Activated T-cell treated with anti-CD3 and anti-CD28 coated beads for 24 hours (primary cell): ENCODE results near the gene ARFRP1.
A peak's percentile ranks its signal among the peaks of the same experiment; 100 is the strongest.

Experiments
- DNase-seq: peaks from one replicate; pipeline ENCODE4 v3.0.0-alpha.2; 2020; ENCODE audit warnings: low read depth

ARFRP1 gene, protein sequence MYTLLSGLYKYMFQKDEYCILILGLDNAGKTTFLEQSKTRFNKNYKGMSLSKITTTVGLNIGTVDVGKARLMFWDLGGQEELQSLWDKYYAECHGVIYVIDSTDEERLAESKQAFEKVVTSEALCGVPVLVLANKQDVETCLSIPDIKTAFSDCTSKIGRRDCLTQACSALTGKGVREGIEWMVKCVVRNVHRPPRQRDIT

DNA sequence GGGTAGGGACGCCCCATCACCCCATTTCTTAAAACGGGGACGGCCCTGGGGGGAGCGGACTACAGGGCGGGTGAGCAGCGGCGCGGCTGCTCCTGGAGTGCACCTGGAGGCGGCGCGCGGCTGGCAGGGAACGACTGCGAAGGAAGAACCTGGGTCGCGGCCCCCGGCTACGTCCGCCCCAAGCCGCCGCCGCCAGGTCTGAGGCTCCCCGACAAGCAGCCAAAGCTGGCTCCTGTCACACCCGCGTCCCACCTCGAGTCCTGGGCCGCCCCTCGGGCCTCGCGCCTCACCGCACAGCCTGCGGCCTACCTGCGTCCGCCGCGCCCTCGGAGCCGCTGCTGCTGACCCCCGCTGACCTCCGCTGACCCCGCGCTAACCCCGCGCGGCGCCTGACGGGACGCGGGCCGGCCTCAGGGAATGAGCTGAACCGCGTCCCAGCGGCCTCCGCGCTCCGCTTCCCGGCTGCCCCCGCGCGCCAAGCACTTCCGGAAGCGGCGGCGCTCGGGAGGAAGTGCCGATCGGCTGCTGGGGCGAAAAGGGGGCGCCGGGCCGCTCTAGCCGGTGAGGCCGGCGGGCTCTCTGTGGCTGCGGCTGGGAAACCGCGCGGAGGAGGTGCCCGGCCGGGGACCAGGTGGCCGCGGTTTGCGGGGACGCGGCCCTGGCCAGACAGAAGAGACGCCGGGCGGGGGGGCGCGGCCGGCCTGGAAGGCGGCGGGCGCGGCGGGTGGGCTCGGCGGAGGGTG is at the start of gene ARFRP1, which contains the start of gene ZGPAT:
ARFRP1 (minus strand) TSS at position 419 of the 743 bp plus-strand sequence. CDS start 885 bp downstream, outside the sequence.
ZGPAT (plus strand) TSS at position 482 of the 743 bp plus-strand sequence. CDS start 542 bp downstream, outside the sequence.
- peak; percentile 85 for DNase-seq

DNA sequence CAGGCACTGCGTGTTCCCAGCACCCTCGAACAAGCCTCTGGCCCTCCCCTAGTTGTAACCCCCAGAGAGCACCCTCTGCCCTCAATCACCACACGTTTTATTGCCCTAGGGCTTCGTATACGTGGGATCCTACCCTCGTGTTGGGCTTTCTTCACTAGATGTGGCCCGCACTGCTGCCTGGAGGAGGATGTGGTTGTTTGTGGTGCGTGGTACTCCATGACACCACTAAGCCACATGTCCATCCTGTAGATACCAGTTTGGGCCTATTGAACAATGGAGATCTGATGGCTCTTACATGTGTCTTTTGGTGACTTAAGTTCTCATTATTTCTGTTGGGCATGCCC is 48.8 kb upstream of the ARFRP1 start:
- DNase-seq = no peak

DNA sequence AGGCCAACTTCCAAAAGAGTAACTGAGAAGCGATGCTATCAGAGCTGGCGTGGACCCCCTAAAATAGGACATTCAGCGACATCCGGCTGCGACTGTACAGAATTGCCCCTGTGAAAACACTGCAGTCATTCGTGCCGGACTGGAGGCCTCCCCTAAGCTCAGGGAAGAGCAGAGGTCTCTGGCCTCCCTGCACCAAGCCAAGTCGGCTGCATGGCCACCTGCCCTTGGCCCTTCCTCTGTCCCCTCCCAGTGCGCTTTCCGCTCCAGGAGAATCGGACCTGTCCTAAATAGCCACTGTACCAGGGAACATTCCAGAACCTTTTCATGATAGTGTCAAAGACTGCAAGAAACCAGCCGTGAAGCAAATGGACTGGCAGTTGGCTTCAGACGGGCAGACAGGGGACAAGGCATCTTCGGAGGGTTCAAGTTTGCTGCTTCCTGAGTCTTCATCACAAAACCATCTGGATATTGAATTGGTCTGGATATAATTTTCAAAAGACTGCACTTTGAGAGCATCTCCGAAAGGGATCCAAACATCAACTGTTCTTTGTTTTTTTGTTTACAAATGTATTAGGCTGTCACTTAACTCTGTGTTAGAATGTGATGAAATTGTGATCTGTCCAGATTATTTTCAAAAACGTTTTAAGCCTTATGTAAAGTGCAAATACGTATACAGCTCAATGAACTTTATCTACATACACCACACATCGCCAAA is 48.3 kb upstream of the ARFRP1 start:
- DNase-seq = no peak

DNA sequence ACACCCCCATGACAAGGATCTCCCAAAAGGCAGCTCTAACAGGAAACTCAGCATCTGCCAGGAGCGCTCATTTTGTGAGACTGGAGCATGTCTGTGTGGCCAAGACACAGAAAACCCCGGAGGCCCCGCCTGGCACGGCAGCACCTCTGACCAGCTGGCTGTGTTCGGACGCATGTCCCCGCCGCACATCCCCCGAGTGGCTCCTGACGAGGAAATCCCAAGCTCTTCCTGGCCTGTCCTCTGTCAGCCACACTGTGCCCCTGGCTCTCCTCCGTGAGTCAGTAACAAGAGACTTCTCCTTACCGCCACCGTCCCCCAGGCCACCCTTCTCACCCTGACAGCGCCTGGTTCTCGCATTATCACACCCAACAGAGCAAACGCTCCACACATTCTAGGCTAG is 46.2 kb upstream of the ARFRP1 start:
- no peak for DNase-seq

DNA sequence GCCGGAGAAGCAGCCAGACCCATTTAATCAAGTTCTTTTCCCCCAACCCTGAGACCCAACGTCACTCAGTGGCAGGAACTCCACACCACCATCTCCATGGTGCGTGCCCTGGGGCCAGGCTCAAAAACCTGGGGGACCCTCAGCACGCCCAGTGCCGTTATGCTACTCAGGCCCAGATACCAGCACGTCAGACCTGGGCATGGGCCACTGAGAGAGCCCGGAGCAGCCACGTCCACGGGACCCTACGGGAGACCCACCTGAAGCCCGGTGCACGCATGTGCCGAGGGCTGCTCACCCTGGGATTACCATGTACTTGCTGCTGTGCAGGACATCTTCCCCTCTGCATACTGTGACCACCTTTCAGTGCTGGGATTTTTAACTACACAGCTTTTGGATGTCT is 45.6 kb upstream of the ARFRP1 start:
- no peak for DNase-seq

DNA sequence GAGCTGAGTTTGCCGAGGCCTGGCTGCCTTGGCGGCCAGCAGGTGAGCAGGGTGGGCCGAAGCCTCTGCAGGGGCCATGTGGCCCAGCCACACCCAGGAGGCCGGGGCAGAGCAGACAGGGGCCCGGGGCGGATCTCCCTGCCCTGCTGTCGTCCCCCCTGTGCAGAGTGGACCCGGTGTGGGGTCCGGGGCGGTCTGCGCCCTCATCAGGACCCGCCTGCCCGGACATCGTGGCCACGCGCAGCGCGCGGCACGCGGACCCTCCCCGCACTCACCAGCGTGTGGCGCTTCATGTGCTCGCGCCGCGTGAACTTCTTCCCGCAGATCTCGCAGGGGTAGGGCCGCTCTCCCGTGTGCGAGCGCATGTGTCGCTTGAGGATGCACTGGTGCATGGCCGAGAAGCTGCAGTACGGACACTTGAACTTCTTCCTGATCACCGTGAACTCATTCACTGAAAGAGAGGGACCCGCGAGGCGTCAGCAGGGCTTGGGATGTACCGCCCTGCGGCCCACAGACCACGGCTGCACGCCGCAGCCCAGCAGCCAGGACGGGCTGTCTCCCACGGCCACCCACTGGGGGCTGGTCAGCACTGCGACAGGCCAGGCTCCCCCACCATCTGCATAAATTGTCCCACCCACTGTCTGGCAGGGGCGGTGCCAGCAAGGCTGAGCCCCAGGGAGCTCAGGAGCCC is 44.8 kb upstream of the ARFRP1 start:
- DNase-seq = no peak

DNA sequence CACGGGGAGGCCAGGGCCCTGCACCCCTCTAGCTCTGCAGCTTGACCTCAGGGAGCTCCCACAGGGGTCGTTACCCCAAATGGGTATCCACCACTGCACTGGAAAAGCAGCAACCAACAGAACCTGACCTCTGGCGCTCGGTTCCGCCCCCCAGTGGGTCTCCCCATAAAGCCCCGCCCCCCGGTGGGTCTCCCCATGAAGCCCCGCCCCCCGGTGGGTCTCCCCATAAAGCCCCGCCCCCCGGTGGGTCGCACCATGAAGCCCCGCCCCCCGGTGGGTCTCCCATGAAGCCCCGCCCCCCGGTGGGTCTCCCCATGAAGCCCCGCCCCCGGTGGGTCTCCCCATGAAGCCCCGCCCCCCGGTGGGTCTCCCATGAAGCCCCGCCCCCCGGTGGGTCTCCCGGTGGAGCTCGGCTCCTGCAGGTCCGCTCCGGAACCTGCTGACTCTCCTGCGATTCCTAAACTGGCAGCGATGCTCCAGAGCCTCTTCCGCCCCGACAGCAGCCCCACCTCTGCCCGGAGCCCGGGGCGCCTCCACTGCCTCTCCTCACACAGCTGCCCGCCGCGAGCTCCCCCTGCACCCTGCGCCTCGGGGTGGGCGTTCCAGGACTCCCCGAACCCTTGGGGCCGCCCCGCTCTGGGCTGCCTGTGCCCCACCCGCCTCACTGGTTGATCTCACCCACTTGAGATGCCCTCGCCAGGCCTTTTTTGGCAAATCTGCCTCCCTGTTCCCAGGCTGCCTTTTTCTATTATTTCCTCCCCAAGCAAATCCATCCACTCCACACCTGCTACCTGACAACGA is 43.9 kb upstream of the ARFRP1 start:
- DNase-seq = no peak

DNA sequence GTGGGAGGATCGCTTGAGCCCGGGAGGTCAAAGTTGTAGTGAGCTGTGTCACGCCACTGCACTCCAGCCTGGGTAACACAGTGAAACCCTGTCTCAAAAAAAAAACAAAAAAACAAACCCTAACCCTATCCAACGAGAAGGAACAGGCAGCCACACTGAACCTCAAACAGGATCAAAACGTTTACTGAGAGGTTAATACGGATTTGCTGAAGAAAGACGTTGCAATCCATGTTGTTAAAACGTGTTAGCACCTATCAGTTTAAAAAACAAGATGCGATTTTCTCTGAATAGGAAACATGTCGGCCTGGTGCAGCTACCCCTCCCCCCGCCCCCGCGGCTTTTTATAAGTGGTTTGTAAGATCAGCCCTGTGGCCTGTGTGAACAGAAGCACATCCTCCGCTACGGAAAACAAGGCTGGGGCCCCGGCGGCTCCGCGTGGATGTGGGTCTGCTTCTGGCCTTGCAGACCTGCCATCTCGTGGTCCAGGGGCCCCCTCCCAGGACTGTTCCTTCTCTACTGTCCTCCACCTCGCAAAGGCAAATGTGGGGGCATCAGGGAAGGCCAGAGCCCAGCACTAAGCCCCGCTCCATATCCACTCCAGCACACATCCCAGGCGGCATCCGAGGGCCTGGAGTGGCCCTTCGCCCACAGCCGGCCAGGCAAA is 43.2 kb upstream of the ARFRP1 start:
- peak; percentile 29 for DNase-seq

DNA sequence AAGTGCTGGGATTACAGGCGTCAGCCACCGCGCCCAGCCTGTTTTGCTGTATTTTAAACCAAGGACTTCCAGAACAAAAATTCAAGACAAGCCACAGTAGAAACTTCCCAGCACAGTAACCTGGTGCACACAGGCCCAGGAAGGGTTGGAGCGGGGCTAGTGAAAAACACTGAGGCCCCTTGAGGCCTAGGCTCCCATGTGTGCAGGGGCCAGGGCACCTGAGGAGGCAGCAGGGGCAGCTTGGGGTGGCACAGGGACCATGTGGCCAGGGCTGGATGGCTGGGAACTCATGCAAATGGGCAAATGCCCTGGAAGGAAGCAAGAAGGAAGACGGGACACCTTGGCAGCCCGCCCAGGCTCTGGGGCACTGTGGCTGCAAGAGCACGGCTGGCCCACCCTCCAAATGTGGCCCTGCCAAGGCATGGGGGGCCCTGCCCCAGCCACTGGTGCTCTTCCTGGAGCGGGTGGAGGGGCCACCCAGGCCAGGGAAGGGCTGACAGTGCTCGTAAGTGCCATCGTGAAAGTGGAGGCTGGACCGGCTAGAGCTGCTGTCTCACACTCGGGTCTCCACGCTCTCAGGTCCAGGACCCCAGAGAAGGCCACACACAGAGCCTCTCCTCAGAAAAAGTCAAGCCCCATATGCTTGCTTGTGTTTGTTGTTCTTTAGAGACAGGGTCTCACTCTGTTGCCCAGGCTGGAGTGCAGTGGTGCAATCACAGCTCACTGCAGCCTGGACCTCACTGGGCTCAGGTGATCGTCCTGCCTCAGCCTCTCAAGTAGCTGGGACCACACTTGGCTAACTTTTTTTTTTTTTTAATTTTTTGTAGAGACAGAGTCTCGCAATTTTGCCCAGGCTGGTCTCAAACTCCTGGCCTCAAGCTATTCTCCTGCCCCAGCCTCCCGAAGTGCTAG is 42.1 kb upstream of the ARFRP1 start:
- DNase-seq = no peak

DNA sequence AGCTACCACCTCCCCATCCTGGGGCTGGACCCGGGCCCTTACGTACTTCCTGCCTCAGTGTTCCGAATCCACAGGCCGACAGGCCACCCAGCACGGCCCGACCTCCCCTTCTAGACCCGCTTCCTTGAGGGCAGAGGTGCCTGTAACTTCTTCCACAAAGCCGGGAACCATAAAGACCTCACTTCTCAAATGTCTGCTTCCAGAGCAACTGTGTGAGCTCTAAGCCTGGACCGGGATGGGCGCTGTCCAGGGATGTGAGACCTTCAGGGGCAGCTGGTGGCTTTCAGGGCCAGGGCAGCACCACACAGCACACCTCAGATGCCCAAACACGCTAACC is 41.1 kb upstream of the ARFRP1 start:
- DNase-seq = no peak

DNA sequence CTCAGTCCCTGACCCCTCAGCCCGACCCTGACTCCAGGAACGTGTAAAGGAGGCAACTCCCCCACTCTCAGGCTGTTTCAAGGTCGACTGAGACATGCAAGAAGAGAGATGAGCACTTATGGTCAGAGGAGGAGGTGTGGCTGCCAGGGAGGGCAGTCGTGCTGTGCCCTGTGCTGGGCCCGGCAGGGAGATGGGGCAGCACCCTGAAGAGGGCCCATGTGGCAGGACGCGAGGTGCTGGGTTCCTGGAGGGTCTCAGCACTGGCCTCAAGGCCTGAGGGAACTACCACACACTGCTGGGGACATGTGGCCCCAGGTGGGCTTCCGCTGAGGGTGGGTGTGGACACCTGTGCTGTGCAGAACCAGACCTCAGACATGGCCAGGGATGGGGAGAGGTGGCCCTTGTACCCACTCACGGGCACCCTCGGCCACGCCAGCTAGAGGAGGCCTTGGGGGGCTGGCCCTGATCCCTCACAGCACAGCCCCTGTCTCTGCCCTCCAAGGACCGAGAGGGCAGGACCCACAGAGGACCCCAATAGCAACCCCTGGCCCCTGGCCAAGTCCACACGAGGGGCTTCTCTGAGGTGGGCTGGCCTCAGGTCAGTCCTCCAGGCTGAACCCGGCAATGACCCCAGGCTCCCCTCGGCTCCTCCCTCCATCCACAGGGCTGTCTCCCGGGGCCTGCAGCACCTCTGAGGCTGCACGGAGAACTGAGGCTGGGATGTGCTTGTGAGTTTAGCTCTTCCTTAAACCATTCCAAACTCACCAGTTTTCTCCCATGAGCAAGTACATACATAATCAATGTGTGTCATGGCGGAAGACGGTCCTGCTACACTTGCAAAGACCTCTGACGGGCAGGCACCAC is 40.5 kb upstream of the ARFRP1 start:
- DNase-seq = no peak

DNA sequence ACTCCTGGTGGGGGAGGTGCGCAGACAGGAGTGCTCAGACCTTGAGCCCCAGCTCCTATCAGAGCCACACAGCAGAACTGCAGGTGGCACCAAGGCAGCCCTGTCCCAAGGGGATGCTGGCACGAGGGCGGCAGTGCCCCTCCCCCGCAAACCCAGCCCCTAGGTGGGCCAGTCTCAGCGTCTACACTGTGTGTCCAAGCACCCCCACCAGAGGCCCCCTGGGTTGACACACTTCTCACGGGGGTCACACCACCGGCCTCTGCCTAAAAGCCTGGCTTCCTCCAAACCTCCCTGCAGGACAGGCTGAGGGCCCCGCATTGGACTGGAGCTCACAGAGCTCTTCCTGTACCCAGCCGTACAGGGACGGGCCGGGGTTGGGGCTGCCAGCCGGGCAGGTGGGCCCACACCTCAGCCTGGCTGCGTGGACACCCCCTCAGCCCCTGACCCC is 39.9 kb upstream of the ARFRP1 start:
- DNase-seq = no peak

DNA sequence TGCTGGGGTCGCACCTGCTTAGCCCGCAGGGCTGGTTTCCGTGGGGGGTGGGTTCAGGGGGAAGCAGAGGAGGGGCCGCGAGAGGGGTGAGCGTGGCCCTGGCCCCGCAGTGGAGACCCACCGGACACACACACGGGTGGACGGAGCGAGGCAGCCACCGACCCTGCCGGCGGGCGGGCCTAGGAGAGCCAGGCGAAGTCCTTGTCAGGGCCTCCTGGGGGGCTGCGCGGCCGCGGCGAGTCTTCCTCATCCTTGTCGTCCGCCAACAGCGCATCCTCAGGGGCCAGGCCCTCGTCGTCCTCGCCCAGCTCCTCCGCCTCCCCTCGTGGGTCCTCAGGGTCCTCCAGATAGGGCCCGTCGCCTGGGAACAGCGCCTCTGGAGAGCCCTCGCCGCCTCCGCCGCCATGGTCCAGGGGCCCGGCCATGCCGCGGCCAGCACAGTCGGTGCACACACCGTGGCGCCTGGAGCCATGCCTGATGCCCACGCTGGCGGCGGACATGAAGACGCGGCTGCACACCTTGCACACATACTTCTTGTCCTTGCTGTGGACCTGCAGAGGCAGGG is 39.1 kb upstream of the ARFRP1 start:
- no peak for DNase-seq

DNA sequence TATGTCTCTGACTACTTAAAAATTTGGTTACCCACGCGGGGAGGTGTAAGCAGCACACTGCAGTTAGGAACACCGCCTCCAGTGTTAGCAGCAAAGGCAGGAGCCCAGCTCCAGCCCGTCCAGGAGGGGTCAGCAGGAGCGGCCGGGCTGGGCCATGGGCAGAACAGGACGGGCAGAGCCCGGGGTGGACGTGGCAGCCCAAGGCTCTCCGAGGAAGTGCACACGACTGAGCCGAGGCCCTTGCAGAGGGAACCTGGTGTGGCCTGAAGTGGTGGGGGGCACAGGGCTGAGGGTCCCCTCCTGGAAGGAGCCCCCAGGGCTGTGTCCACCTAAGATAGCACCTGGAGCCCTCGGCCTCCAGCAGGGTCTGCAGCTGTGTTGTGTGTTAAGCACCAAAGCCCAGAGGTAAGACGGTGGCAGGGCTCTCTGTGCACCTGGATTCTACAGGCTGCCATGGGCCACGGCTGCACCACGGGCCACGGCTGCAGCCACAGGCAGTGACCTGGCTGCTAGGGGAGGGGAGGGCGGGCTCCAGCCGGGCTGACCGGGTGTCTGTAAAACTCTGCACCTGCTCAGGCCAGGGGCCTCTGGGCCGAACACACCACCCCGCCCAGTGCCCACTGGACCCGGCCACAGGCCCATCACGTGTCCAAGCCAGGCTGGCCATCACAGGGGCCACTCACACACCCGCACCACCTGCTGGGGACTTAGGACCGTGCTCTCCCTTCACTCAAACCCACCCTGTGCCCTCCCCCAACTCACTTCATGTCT is 38.4 kb upstream of the ARFRP1 start:
- DNase-seq = no peak

DNA sequence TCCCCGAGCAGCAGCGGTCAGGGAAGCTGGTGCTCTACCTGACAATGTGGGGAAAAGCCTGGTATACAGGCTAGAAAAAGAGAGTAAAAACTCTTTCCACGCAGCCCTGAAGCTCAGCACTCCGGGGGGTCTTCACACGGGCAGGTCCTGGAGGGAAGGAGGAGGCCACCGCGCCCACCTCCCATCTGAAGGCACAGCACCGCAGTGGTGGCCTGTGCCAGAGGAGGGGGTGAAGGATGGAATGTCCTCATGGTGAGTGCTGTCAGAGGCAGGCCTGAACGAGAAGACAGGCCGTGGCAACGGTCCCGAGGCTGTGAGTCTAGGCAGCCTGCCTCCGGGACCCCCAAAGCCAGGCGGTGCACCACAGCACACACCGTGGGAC is 37.6 kb upstream of the ARFRP1 start:
- DNase-seq = no peak

DNA sequence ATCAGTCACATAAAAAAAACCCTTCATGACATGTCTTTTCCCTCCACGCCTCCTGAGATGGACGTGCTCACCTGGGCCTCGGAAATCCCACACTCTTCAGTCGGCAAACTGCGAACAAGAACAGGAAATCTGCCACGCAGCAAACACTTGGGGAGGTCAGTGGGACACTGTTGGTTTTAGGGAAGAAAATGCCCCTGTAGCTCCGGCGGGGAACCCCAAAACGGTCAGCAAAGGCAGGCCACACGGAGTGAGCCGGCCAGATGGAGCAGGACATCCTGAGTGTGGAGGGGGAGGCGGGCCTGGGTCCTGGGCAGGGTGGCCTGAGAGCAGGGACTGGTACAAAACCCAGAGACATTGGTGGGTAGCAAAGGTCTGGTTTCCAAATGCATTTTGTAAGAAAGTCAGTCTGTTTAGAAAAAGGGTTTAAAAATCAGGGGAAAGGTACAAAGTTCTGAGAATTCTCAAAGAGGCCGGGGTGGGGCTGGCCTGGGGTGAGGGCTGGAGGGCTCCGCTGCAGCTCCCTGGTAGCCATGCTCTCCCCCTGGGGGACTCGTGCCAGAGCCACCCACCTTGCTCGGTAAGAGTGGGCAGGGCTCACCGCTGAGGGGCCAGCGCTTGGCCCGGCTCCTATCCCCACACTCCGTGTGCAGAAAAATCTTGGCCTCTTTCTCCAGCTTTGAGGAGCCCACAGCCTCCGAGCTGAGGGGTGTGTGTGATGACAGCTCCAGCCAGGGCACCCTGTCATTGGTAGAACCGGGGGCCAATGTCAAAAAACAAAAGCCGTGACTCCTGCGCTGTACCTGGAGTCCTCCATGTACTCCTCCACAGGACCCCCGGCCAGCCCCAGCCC is 37.0 kb upstream of the ARFRP1 start:
- DNase-seq = no peak

DNA sequence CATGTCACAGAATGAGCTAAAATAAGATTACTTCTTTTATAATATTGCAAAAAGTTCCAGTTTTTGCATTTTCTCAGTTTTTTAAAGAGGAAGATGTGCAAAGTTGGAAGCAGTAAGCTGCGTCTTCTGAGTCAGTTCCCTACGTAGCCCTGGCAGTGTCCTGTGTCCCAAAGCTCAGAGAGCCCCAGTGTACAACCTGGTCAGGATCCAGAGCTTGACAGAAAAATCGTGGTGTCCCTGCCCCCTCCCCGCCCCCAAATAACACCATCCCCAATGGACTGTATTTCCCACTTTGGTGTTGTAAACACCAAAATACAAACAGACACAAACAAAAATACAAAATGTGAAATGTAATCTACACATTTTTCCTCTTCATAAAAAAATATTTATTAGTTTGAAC is 36.4 kb upstream of the ARFRP1 start:
- DNase-seq = no peak
